CD4-positive, alpha-beta T cell treated with Interleukin-4 for 4 hours (primary cell): ENCODE measurements around the gene MSI2.

Experiments
- DNase-seq: peaks from one replicate; pipeline ENCODE4 v3.0.0-alpha.2; 2020

Gene MSI2

DNA sequence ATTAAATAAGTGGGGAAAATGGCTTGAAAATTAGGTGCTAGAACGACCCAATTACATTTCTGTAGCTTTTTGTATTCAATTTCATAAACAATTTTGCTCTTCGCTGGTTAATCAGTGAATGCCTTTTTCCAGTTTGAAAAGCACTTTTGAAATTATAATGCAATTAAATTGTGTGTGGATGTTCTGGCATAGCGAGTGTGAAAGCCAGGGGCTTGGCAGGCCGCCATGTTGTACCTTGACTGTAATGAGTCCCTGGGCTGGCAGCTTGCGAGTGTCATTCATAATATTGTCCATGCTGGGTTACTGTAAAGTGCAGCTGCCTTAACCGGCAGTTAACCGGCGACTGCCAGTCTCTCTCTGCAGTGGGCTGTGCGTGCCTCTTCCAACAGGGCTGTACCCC, 310.9 kb downstream of the MSI2 start:
- DNase-seq, result no peak

DNA sequence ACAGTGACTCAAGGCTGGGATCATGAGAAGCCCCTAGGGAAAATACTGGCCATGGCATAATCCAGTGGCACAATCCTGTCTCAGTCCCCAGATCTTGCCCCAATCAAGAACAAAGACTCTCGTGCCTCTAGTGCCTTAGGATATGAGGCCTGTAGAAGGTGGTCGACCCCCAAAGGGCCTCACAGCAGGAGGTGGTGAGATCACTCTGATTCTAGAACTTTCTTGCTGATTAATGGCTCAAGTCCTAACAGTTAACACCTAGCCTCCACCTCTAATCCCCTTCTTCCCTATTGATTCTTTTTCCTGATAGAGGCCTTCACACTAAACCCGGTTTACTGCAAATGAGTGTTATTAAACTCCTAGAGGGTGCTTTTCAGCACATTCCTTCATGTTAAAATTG, 312.0 kb downstream of the MSI2 start:
- no peak for DNase-seq

DNA sequence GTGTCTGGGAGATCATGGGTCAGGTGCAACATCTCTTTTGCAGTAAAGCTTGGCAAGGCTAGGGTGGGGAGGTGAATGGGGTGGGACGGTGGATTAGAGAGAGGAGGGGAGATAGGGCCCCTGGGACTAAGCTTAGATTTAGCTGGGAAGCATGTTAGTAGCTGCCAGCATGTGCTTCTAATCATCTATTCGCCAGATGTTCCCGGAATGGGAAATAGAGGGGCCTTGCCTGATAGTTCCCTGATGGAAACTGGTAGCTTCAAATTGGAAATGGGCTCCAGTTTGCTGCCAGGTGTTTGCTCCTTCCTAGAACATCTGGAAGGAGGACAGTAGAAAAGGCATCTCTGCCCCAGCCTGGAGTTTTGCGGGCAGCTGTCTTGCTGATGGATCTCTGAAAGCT, 312.7 kb downstream of the MSI2 start:
- no peak for DNase-seq

DNA sequence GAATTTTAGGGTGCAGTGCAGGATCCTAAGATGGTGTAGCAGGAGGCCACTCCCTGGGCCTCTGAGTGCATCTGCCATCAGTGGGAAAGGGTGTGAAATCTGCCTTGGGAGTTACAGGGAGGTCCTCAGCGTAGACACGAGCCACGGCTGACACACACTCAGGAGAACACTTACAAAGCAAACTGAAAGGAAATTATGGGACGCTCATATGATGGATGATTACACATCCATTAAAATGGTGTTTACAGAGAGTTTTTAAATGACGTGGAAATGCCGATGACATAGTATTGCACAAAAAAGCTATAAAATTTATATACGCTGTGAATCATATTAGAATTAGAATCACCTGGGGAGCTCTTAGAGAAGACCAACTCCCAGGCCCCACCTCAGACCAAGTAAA, 313.5 kb downstream of the MSI2 start:
- no peak for DNase-seq

DNA sequence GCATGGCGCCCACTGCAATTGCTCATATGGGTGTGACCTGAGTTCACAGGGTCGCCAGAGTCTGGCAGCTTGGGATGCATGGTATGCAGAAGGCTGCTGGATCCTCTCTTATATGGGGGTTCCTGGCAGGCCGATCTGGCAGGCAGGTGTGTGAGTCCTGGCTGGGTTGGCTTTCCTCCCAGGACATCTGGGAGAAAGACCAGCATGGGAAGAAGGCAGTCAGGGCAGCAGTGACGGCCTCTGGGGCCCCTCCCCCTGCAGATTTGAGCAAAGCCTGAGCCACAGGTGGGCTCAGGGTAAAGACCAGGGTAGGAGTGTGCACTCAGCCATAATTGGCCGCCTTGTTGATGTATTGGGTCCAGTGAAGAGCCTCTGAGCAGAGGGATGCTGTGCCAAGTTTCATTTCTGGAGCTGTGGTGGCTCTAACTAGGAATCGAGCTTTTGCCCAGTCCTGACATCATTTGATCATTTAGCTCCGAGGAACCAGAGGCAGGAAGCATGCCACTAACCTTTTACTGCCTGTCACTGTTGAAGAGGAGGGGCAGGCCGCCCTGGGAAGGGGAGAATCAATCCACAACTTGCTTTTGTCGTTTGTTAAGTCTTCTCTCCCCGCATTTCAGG, 314.5 kb downstream of the MSI2 start:
- DNase-seq, result no peak

DNA sequence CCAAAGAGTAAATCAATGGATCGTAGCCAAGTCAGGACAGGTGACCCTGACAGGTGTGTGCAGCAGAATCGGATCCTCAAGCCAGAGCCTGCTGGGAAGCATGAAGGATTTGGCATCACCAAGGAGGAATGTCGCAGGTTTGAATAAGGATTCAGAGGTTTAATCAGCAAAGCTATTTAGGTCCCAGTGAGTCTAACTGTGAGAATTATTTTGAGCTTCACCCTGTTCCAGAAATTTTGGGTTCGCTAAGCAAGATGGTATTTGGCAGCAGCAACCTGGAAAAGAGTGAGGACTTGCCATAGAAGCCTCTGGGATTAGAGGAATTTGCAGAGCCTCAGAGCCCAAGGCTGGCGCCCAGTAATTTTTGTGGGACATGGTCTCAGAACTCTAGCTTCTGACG, 315.7 kb downstream of the MSI2 start:
- no peak for DNase-seq

DNA sequence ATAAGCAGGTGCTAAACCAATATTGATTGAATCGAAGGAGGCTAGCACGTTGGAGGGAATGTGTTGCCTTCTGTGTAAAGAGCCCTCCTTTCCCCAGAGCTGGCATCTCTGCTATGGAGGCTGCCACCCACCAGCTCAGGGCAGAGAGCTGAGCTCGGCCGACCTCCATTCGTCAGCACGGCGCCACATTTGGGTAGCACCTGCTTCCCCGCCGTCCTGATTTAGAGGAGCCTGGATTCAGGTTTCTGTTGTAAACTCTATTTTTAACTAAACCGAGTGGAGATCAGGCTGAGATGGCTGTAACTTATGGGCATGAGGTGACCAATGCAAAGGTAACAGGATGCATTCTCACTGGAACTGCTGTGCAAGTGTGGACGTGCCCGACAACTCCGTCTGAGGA, 316.3 kb downstream of the MSI2 start:
- DNase-seq, result no peak

DNA sequence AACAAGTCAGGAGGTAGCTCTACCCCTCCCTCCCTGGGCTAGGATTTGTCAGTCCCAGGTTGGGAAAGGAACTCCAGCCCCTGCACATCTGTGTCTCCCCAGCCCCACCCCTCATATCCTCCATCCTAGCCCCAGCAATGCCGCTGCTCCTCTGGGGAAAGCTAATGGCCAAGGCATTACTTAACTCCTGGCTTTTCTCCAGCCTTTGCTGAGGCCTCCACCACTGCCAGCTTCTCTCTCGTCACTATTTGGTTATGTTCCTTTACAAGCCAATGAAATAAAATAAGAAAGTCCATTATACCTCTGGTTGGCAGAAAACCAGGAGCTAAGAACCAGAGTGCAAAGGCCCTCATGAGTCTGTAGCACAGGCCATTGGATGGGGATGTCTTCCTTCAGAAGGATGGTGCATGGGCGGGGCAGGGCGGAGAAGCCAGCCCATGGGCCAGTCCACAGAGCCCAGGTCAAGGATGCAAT, 317.8 kb downstream of the MSI2 start:
- DNase-seq, result no peak

DNA sequence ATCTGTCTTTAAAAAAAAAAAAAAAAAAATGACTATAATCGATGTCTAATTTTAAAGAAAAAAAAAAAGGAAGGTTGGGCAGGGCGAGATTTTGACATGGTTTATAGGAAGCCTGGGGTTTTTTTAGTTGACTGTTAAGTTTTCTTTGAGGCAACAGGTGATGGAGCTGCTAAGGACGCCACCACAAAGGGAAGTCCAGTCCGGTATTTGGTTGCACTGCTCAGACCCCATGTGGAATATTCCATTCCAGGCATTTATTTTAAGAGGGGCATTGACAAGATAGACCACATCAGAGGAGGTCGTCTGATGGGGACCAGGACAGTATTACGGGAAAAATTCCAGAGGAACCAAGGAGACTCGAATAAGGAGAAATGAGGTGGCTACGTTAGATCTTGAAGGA, 320.4 kb downstream of the MSI2 start:
- no peak for DNase-seq

DNA sequence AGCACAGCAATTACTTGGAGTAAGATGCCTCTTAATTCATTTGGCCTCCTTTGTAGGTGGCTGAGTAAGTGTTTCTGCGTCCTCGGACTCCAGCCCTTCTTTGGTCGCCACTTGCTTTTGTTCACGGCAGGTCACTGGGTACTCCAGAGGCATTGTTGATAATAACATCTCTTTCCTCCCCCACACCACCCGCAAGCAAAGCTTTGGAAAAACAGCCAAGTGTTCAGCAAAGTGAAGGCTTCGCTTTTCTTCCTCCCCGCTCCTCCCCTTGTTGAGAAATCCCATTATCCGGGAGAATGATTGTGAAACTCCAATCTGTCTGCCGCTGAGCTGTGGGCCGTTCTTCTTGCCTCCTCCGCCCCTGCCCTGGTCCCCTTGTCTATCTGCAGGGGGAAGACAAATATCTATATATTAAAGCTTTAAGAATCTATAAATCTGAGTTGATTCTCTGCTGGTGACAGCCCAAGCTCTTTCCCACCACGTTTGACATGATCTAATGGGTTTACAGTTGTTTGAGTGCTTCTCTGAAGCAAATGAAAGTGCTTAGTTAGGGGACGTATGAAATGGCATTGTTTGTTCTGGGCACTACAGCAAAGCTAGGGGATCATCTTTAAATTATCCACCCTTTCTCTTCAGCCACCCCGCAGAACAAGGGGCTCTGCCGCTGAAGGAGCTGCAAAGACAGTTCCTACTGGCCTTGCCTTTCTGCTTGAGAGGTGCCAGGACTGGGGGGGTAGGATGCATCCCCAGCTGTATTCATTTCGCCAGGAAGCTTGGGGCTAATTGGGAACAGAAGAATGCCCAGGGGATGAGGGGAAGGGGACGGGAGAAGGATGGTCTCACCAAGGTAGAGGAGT, 321.7 kb downstream of the MSI2 start:
- no peak for DNase-seq

DNA sequence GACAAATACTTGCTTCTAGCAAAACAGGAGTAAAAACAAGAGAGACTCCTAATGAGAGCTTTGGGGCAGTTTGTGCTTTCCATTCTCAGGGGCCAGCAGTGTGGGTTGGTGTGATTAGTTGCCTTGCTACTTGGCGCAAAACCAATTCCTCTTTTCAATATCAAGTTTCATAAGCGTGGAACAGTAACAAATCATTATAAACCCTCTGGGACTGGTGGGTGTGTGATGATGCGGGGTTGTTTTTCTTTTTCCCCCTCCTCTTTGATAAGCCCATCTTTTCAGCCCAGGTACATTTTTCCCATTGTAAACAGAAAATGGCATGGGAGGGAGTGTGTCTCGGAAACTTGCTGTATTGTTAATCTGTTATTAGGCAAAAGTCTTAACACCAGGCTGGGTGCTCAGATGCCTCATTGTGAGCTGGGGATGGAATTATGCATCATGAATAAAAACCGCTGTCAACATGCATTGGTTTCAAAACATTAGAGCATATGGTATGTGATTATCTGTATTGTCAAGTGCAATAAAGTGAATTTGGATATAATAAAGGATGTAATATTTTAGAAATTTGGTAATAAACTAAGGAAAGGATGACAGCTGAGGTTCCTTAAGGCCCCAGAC, 322.4 kb downstream of the MSI2 start:
- DNase-seq, result no peak

DNA sequence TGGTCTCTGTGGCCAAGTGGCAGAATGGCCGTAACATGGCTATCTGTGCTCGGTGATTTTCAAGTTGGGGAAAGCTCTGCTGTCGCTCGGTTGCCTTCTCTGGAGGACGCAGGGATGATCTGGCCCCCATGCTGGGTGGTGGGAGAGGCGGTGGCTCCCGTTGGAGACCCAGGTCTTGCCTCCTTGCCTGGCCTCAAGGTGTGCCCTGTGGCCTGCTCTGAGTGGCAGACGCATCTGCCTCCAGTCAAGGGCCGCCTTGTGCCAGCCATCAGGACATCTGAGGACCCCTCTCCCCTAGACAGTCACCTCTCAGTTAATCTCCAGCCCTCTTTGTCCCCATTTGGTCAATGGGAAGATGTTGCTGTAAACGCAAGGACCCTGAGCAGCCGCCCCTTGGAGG, 322.9 kb downstream of the MSI2 start:
- DNase-seq, result no peak

DNA sequence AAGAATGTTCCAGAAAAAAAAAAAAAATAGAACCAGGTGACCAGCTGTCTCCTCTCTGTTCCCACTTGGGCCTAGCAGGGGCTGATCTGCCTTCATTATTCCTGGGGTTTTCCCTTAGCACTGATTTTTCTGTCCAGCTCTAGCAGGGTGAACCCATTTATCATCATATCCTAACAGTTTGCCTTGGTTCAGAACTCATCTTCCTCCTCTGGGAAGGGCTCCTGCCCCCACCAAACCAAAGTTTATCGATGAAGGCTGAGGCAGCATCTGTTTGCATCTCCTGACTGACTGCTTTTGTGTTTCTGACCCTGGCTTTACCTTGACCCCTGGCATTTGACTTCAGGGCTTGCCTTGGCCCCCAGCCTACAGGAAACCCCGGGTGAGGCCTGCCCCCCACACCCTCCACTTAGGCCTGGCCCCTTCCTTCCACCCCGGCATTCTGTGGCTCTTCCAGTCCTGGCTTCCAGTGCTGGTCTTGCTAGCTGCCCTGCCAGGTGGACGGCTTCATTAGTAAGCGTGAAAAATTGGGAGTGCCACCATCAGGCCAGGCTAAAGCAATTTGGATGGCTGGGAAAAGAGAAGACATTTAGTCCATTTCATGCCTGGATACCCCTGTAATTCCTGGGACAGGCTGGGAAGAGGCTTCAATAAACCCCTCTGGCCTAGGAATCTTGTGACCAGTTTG, 323.9 kb downstream of the MSI2 start:
- DNase-seq, result no peak

DNA sequence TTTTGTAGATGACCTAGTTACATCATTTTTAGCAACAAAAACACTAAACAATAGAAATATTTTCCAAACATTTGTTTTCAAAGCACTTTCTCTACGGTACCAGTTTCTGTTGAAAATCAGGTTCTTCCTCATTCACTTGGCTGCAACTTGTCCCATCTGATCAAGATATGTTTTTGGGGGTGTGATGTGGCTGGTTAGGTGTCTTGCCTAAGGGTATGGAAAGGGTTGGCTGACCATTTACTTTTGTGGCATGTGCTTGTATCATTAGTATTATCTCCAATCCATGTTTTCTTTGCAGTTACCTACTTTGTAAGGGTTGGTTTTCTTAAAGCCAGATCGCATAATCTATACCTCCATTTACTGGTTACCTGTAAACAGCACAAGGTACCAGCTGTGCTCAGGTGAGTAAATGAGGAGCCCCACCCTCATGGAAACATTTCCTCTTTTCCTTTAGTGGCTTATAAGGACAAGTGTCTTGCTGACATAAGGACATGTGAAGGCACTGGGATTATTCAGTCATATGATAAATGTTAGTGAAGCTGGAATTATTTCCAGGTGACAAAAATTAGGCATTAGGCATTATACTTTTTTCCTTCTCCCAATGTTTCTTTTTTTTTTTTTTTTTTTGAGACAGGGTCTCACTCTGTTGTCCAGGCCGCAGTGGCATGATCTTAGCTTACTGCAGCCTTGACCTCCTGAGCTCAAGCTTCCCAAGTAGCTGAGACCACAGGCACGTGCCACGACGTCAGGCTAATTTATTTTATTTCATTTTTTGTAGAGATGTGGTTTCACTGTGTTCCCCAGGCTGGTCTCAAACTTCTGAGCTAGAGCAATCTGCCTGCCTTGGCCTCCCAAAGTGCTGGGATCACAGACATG, 326.8 kb downstream of the MSI2 start:
- no peak for DNase-seq

DNA sequence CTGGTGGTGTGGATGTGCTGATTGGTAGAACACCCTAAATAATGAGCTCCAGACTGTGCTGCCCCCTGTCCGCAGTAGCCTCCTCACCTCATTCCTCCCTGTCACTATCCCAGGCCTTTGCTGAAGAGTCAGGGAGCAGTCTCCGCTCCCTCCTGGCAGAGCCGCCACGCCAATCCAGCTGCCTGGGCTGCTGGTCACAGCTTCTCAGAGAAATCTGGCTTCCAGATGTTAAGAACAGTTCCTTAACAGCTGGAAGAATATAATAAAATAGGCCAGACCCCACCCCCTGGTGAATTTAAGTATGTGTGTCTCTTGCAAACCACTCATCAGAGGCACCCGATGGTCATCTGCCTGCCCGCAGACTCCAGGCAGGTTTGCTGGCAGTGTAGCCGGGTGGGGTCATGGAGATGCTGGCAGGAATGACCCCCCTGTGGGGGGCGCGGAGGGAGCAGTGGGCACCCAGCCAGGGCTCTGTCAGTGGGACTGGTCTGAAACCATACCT, 327.8 kb downstream of the MSI2 start:
- DNase-seq, result no peak

DNA sequence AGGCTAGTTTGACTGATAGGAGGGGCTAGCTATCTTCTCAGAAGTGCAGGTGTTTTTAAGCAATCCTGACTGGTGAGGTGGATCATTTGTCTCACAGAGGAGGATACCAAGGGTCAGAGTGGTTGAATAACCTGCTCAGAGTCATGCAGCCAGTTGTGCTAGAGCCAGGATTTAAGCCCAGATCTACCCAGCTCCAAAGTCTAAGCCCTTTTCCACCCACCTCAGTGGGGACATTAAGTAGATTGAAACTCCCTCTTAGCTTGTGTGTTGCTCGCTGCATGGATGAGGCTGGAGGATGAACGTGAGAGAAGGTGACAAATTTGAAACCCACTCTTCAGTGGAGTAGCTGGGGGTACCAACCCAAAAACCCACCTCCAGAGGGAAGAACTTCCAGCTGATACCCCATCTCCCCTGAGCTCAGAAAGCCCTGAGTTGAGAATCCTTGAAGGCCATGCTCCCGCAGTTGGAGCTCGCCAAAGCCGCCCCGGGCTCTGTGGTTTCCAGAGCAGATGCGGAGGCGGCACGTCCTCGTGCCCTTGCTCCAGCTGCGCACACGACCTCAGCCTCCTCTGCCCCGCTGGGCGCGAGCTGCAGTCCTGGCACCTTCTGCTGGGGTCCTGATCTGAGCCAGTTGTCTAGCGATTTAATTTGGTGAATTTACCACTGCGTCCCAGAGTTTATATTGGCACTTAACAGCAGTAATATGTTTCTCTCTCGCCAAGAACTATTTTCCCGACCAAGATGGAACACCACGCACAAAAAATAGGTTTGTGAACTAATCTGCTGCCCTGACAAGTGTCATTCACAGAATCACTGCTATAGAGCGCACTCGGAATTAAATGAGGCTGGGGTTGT, 329.2 kb downstream of the MSI2 start:
- no peak for DNase-seq

DNA sequence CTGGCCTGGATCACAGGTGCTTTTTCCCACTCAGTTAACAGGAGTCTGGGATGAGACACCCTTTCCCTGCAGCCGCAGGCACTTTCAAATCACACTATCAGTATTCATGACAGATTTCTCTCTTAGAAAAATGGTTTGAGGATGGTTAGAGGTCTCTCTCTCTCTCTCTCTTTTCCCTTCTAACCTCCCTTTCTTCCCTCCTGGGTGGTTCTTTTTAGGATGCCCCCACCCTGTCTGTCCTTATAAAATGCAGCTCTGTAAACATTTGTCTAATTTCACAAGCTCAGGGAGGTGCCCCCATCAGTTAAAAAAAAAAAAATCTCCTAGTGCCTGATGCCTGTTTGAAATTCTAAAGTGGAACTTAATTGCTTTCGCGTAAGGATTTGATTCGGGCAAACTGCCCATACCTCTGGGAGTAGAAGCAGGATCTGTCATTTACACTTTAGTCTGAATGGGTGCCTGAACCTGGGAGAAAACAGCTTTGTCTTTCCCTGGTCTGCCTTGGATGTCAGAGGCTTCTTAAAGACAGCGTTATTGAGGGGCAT, 329.9 kb downstream of the MSI2 start:
- DNase-seq, result no peak

DNA sequence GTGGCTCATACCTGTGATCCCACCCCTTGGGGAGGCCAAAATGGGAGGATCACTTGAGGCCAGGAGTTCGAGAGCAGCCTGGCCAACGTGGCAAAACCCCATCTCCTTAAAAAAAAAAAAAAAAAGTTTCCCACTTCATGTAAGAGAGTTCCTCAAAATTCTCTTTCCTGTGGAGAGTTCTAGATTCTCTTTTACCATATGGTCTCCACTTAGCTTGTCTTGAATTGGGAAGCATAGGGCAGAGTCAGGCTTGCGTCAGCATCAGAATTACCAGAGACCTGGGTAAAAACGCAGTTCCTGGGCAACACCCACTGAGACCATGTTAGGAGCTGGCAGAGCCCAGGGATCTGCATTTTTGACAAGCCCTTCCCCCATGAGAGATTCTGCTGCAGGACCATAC, 330.4 kb downstream of the MSI2 start:
- no peak for DNase-seq

DNA sequence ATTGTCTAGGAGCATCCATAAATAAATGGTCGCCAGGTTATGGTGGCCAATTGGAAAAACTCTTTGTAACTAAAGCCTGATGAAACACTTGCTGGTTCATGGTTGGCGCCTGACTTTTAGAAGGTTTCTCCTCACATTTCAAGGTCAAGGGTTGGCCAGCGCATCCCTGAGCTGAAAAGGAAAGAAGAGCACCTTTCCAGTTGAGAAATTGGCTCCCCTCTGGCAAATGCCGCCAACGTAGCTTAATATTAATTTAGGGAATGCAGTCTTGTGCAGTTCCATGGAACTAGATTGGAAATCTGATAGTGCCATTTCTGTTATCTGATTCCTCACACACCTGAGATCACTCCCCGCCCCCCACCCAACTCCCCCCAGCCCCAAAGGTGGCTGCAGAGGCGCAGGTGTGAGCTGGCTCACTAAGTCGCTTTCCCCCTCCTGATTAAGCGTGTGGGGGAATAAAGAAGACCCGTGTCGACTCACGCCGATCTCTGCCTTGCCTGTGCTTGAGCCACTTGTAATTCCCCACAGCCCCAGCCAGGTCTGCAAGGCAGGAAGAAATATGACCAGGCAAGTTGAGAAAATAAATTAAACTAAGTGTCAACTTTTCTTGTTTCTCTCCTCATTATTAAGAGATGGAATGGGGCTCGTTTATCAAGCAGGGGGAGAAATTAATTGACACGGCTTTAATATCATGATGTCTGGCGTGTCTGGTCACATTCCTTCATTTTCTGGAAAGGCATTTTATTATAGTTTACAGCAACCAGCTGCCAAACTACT, 331.1 kb downstream of the MSI2 start:
- DNase-seq, result no peak

DNA sequence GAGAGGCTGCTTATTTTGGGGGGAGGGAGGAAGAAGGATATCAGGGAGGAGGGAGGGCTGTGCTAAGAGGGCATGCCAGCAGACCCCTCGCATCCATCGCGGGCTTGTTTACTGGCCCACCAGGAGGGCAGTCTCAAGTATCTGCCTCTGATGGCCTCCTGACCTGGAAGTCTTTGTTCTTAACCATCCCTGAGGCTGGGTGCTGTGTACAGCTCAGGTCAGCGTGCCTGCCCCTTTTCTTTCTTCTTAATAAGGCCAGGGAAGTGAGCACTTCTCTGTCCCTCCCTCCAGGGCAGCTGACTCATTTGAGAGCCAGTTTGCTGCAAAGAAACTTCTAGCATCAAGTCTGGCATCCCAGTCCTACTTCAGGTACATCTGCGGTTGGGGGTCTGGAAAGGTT, 331.8 kb downstream of the MSI2 start:
- no peak for DNase-seq
